ENCODE measurements around the gene SMIM24.

- TF ChIP-seq EZH2 (IDR thresholded peaks at IDR 0.05) = no peak
- TF ChIP-seq CTCF (IDR thresholded peaks at IDR 0.05) = no peak
- TF ChIP-seq EZH2phosphoT487 (IDR thresholded peaks at IDR 0.05) = no peak
Observed at GRCh38 chr19:3442487-3443071, 37.7 kb downstream of the SMIM24 start.

All from neural progenitor cell (in vitro differentiated cells).